GM12892 (cell line): ENCODE results near the gene MAT2A.
"Not testable (repeated sequence)": the region's sequence is repeated elsewhere in the genome, so short reads cannot be mapped to it uniquely, and the experiment has no call there.

Experiments
- DNase-seq: peaks from one replicate; pipeline ENCODE4 v3.0.0; 2011; ENCODE audit not compliant: insufficient read length
- FAIRE-seq: peaks from 2 replicates; lab custom pipeline; 2011; peaks lifted over from hg19 to GRCh38; lab: Jason Lieb, UNC
- POLR2A ChIP-seq: IDR thresholded peaks from 2 replicates; pipeline ENCODE4 v1.6.1; 2011; ENCODE audit warnings: low read depth, low read length, control low read depth
- POLR2AphosphoS5 ChIP-seq: IDR thresholded peaks from 2 replicates; pipeline ENCODE4 v1.6.1; 2011; ENCODE audit warnings: low read depth, low read length, control low read depth
- TAF1 ChIP-seq: IDR thresholded peaks from 2 replicates; pipeline ENCODE4 v1.6.1; 2011; ENCODE audit warnings: low read depth, mild to moderate bottlenecking, control low read depth, low read length, borderline replicate concordance

The MAT2A gene

DNA sequence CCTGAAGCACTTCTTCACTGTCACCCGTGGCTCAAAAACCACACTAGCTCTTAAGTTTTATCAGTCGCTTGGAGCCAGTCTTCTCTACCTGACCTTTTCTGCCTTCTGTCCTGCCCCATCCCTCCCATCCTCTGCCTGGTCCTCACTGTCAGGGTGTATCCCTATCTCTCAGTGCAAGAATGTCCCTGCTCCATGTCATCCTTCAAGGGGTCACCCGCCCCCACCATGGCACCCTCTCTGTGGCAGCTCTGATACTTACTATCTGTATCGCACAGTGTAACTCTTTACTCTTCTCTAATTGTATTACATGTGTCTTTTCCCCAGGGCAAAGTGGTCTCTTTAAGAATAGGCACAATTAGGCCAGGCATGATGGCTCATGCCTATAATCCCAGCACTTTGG is 49.7 kb downstream of the MAT2A start:
- FAIRE-seq (no peak), DNase-seq (no peak)
- no peak for TF ChIP-seq POLR2AphosphoS5
- TF ChIP-seq POLR2A = no peak
- no peak for TF ChIP-seq TAF1

DNA sequence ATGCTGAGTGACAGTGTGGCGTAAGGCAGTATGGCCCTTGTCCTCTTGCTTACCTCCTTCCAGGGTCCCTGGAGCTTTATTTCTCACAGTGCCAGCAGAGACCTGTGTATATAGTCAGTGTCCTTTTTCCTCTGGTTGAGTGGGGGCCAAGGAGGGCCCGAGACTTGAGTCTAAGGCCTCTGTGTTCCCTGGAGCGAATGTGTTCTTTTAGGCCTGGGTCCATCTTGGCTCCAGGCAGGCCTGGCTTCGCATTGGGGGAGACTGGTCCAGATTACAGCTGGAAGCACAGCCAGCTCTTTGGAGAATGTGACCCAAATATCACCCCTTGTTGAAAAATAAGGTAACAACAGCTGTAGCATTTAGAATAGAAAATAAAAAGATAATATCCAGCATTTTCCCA is 50.2 kb downstream of the MAT2A start:
- DNase-seq (no peak), FAIRE-seq (no peak)
- TF ChIP-seq TAF1 (no peak), POLR2AphosphoS5 (no peak), POLR2A (no peak)

GRCh38 chr2:85589982-85590791 is 51.2 kb downstream of the MAT2A start:
- no peak for TF ChIP-seq POLR2A
- no peak for TF ChIP-seq TAF1
- no peak for TF ChIP-seq POLR2AphosphoS5
- no peak for DNase-seq
- FAIRE-seq = no peak

DNA sequence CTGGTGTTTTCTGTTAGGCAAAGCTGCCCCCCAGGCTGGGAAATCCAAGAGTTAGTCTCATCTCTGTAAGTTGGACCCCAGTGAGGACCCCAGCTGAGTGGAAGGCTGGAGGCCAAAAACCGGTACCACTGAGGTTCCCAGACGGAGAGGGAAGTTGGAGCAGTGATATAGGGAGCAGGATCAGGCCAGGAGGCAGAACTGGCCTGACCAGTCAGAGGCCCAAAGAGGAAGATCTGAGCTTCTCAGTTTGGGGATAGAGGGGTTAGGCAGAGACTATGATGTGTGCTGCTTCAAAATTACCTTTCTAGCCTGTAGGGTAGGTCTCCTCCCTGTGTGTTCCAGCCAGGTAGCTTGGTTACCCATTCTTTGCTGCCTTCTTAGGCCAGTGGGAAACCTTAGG is 52.0 kb downstream of the MAT2A start:
- FAIRE-seq = no peak
- DNase-seq = no peak
- TF ChIP-seq TAF1 (no peak), POLR2A (no peak), POLR2AphosphoS5 (no peak)

- TF ChIP-seq POLR2AphosphoS5 = no peak
- FAIRE-seq = no peak
Observed at GRCh38 chr2:85591563-85591962, 52.6 kb downstream of the MAT2A start.

GRCh38 chr2:85592299-85592698 is 53.3 kb downstream of the MAT2A start:
- FAIRE-seq, DNase-seq: not testable (repeated sequence)

More at GRCh38 chr2:85591563-85591962, 52.6 kb downstream of the MAT2A start:
- DNase-seq = no peak

- FAIRE-seq (no peak), DNase-seq (no peak)
- TF ChIP-seq TAF1 (no peak), POLR2A (no peak), POLR2AphosphoS5 (no peak)
Observed at GRCh38 chr2:85593023-85593422, 54.1 kb downstream of the MAT2A start.
